ENCODE results near the gene HDAC9. TPM values are rescaled to one million over a fixed set of nuclear protein-coding genes. Genes with fewer than 3 reads are reported as not detected.

The HDAC9 gene
- total RNA-seq, 2 donors from 2014 or later: 8.3 to 31.9 TPM

- H3K27ac ChIP-seq: no peak overlapping the region
- WGBS: 73% methylated on average over 5 of the region's 5 CpGs
- intact Hi-C loops (cut with DNase I): no loop called here
Measured at GRCh38 chr7:18520450-18521235, 25.1 kb downstream of the HDAC9 start.

GRCh38 chr7:18521236-18521589 is 25.7 kb downstream of the HDAC9 start:
- no peaks in the 10 kb centered on the region for H3K36me3 ChIP-seq
- intact Hi-C loops (cut with DNase I): no loop called here
- no peaks in the 10 kb centered on the region for H3K4me1 ChIP-seq (replicated peaks)
- no peak overlapping the region for H3K27ac ChIP-seq
- H3K4me3 ChIP-seq: no peak overlapping the region
- 92% methylated on average over 3 of the region's 3 CpGs for WGBS
- DNase-seq (ENCODE audit: low spot score): no peak
- H3K9me3 ChIP-seq: no peaks in the 10 kb centered on the region
- no peaks in the 10 kb centered on the region for H3K27me3 ChIP-seq (replicated peaks; ENCODE audit: insufficient read depth)
- no peak for TF ChIP-seq POLR2AphosphoS5 (IDR thresholded peaks at IDR 0.05)
- no peak for TF ChIP-seq CTCF (IDR thresholded peaks at IDR 0.05)
- TF ChIP-seq POLR2A (IDR thresholded peaks at IDR 0.05): no peak

More at GRCh38 chr7:18520450-18521235, 25.1 kb downstream of the HDAC9 start:
- H3K4me1 ChIP-seq (replicated peaks): no peaks in the 10 kb centered on the region
- no peak overlapping the region for H3K4me3 ChIP-seq
- no peak for DNase-seq (ENCODE audit: low spot score)
- no peaks in the 10 kb centered on the region for H3K27me3 ChIP-seq (replicated peaks; ENCODE audit: insufficient read depth)
- H3K9me3 ChIP-seq: no peaks in the 10 kb centered on the region
- no peak for TF ChIP-seq CTCF (IDR thresholded peaks at IDR 0.05)
- no peak for TF ChIP-seq POLR2A (IDR thresholded peaks at IDR 0.05)
- no peak for TF ChIP-seq POLR2AphosphoS5 (IDR thresholded peaks at IDR 0.05)
- no peaks in the 10 kb centered on the region for H3K36me3 ChIP-seq

- intact Hi-C loops (cut with DNase I): no loop called here
- no peak overlapping the region for H3K27ac ChIP-seq
- WGBS: 78% methylated on average over 5 of the region's 5 CpGs
- no peak overlapping the region for H3K4me3 ChIP-seq
- H3K36me3 ChIP-seq: no peaks in the 10 kb centered on the region
- DNase-seq (ENCODE audit: low spot score): no peak
- H3K9me3 ChIP-seq: no peaks in the 10 kb centered on the region
- no peaks in the 10 kb centered on the region for H3K27me3 ChIP-seq (replicated peaks; ENCODE audit: insufficient read depth)
- TF ChIP-seq POLR2AphosphoS5 (IDR thresholded peaks at IDR 0.05) (no peak), POLR2A (IDR thresholded peaks at IDR 0.05) (no peak), CTCF (IDR thresholded peaks at IDR 0.05) (no peak)
- H3K4me1 ChIP-seq (replicated peaks): no peaks in the 10 kb centered on the region
Measured at GRCh38 chr7:18521945-18522566, 26.5 kb downstream of the HDAC9 start.

- Histone ChIP-seq H3K27me3 (replicated peaks; ENCODE audit: insufficient read depth) (no peaks in the 10 kb centered on the region), H3K36me3 (no peaks in the 10 kb centered on the region), H3K27ac (no peak overlapping the region), H3K4me1 (replicated peaks) (no peaks in the 10 kb centered on the region), H3K9me3 (no peaks in the 10 kb centered on the region), H3K4me3 (no peak overlapping the region)
- intact Hi-C loops (cut with DNase I): no loop called here
- TF ChIP-seq POLR2AphosphoS5 (IDR thresholded peaks at IDR 0.05) (no peak), CTCF (IDR thresholded peaks at IDR 0.05) (no peak), POLR2A (IDR thresholded peaks at IDR 0.05) (no peak)
- no peak for DNase-seq (ENCODE audit: low spot score)
- WGBS: 92% methylated on average over 3 of the region's 3 CpGs
Measured at GRCh38 chr7:18524248-18524647, 28.7 kb downstream of the HDAC9 start.

Data from prostate gland (tissue), 2 donors.